Measurements from ENCODE around the gene EVX2. TPM values are rescaled to one million over a fixed set of nuclear protein-coding genes. Genes with fewer than 3 reads are reported as not detected.

The EVX2 gene
- total RNA-seq, 1 donor from 2014 or later: not detected

DNA sequence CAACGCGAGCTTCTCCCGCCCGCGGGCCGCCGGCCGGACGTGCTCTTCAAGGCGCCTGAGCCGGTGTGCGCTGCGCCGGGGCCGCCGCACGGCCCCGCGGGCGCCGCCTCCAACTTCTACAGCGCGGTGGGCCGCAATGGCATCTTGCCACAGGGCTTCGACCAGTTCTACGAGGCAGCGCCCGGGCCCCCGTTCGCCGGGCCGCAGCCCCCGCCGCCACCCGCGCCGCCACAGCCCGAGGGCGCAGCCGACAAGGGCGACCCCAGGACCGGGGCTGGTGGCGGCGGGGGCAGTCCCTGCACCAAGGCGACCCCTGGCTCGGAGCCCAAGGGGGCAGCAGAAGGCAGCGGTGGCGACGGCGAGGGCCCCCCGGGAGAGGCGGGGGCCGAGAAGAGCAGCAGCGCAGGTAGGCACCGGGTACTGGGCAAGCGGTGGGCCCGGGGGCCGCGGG lies 24.0 kb upstream of the EVX2 start:
- H3K36me3 Mint-ChIP-seq: no peaks in the 10 kb centered on the region

DNA sequence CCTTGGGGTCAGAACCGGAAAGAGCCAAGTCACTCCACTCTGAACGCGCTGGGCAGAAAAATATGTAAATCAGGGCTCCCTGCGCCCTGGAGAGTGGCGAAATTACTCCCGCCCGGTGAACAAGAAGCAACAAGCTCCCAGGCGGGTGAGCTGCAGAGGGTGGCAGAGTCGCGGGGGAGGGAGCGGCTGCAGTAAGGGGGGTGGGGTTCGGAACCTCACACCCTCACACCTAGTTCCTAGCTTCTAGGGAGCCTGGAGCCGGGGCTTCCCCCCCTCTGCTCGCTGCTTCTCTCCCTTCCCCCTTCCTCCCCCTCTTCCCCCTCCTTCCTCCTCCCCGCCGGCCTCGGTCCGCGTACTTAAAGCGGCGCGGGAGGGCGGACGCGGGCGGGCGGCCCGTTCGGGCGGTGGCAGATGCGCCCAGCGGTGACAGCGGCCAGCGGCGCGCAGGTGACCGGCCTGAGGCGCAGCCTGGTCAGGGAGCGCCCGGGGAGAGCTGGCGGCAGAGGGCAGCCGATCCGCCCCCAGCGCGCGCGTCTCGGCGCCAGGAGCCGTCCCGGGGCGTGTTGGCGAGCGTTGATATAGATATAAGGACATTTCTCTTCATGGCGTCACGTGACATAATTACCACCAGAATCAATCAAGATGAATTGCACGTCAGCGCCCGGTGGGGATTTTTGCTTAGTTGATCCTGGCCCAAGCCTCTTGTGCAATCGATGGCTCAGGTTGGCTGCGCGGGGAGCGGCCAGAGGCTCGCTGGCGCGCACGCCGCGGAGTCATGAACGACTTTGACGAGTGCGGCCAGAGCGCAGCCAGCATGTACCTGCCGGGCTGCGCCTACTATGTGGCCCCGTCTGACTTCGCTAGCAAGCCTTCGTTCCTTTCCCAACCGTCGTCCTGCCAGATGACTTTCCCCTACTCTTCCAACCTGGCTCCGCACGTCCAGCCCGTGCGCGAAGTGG lies 23.1 kb upstream of the EVX2 start, which contains the start of gene HOXD11:
Gene HOXD11, plus strand, starts transcription at position 700 of the 959 bp plus-strand sequence. Its CDS starts 76 bp downstream, at position 776.
- H3K4me1 ChIP-seq: no peaks in the 10 kb centered on the region
- H3K36me3 ChIP-seq: no peaks in the 10 kb centered on the region
- Mint-ChIP-seq H3K9me3 (peaks cover 13% of the 10 kb centered on the region), H3K4me3 (peak within 1 kb of the TSS; percentile 71), H3K27me3 (ENCODE audit: insufficient read depth, low read depth) (peaks cover 87% of the 10 kb centered on the region), H3K27ac (no peak within 1 kb of the TSS), H3K4me1 (peaks cover 15% of the 10 kb centered on the region), H3K36me3 (no peaks in the 10 kb centered on the region)
- no peak within 1 kb of the TSS for H3K9ac ChIP-seq
- peak within 1 kb of the TSS; percentile 62 for H3K4me2 ChIP-seq
- no peaks in the 10 kb centered on the region for H3K79me2 ChIP-seq (ENCODE audit: low read depth)
- H2AFZ ChIP-seq (replicated peaks): no peak within 1 kb of the TSS
- H3K27ac ChIP-seq: no peak within 1 kb of the TSS
- TF ChIP-seq, protein P1, sequence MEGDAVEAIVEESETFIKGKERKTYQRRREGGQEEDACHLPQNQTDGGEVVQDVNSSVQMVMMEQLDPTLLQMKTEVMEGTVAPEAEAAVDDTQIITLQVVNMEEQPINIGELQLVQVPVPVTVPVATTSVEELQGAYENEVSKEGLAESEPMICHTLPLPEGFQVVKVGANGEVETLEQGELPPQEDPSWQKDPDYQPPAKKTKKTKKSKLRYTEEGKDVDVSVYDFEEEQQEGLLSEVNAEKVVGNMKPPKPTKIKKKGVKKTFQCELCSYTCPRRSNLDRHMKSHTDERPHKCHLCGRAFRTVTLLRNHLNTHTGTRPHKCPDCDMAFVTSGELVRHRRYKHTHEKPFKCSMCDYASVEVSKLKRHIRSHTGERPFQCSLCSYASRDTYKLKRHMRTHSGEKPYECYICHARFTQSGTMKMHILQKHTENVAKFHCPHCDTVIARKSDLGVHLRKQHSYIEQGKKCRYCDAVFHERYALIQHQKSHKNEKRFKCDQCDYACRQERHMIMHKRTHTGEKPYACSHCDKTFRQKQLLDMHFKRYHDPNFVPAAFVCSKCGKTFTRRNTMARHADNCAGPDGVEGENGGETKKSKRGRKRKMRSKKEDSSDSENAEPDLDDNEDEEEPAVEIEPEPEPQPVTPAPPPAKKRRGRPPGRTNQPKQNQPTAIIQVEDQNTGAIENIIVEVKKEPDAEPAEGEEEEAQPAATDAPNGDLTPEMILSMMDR (IDR thresholded peaks at IDR 0.05): no peak
- TF ChIP-seq EZH2 (IDR thresholded peaks at IDR 0.05): peak; percentile 91
- TF ChIP-seq EZH2phosphoT487 (IDR thresholded peaks at IDR 0.05): peak; percentile 84
- peak within 1 kb of the TSS; percentile 14 for H3K4me3 ChIP-seq
- peak; percentile 65 for DNase-seq (ENCODE audit: low spot score)
- peaks cover 100% of the 10 kb centered on the region for H3K27me3 ChIP-seq
- H4K20me1 ChIP-seq (ENCODE audit: low read depth): peaks cover 96% of the 10 kb centered on the region
- no peaks in the 10 kb centered on the region for H3K9me3 ChIP-seq (ENCODE audit: low read depth)
- H3F3A ChIP-seq (ENCODE audit: low read depth): no peaks in the 10 kb centered on the region

More for the DNA sequence above, 24.0 kb upstream of the EVX2 start:
- no peak overlapping the region for H3K27ac Mint-ChIP-seq
- DNase-seq (ENCODE audit: low spot score): peak; percentile 66
- no peaks in the 10 kb centered on the region for H3K9me3 ChIP-seq (ENCODE audit: low read depth)
- H3K9ac ChIP-seq: no peak overlapping the region
- H3F3A ChIP-seq (ENCODE audit: low read depth): no peaks in the 10 kb centered on the region
- H3K4me1 Mint-ChIP-seq: peaks cover 15% of the 10 kb centered on the region
- no peaks in the 10 kb centered on the region for H3K79me2 ChIP-seq (ENCODE audit: low read depth)
- H3K4me3 ChIP-seq: no peak overlapping the region
- peaks cover 96% of the 10 kb centered on the region for H4K20me1 ChIP-seq (ENCODE audit: low read depth)
- H3K4me3 Mint-ChIP-seq: no peak overlapping the region
- H3K36me3 ChIP-seq: no peaks in the 10 kb centered on the region
- TF ChIP-seq EZH2phosphoT487 (IDR thresholded peaks at IDR 0.05): no peak
- TF ChIP-seq, protein P1 (IDR thresholded peaks at IDR 0.05): no peak
- TF ChIP-seq EZH2 (IDR thresholded peaks at IDR 0.05): peak; percentile 74
- peaks cover 85% of the 10 kb centered on the region for H3K27me3 Mint-ChIP-seq (ENCODE audit: insufficient read depth, low read depth)
- peaks cover 8% of the 10 kb centered on the region for H3K9me3 Mint-ChIP-seq
- no peak overlapping the region for H2AFZ ChIP-seq (replicated peaks)
- H3K4me1 ChIP-seq: no peaks in the 10 kb centered on the region
- no peak overlapping the region for H3K27ac ChIP-seq
- peak overlapping the region; percentile 59 for H3K4me2 ChIP-seq
- peaks cover 100% of the 10 kb centered on the region for H3K27me3 ChIP-seq

DNA sequence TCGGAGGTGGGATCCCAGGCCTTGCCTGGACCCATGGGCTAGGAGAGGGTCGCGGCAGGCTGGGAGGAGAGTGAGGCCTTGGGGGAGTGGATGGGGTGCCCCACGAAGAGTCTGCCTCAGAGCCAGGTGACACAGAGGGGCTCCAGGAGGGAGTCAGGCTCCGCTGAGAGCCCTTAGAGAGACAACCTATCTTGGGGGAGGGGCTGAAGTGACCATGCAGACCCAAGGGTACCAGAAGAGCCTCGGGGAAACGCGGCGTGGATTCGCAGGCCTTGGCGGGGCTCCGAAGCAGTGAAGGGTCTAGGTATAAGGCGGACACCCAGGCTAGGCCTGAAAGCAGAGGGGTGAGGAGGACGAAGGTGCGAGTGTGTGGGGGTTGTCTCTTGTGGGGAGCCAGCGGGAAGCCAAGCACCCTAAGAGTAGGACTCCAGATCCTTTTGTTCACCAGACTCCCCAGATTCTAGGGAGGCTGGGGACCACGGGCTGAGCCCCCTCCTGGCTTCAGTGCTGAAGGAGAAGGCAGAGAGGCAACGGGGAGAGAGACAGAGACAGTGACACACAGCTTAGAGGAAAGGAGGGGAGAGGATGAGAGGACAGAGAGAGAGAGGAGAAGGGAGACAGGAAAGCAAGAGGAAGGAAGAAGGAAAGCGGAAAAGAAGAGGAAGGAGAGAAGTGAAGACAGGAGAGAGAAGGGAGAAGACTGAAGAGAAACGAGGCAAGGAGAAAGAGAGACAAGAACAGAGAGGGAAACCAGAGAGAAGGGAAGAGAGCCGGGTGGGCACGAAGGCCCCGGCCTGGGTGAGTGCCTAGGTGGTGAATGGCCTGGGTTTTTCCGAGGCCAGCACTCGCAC lies 22.2 kb upstream of the EVX2 start:
- peak overlapping the region; percentile 62 for H3K4me2 ChIP-seq
- no peak overlapping the region for H3K27ac Mint-ChIP-seq
- H3K36me3 Mint-ChIP-seq: no peaks in the 10 kb centered on the region
- H3K27me3 ChIP-seq: peaks cover 100% of the 10 kb centered on the region
- H4K20me1 ChIP-seq (ENCODE audit: low read depth): peaks cover 96% of the 10 kb centered on the region
- H3K4me1 Mint-ChIP-seq: peaks cover 15% of the 10 kb centered on the region
- H3K4me3 Mint-ChIP-seq: peak overlapping the region; percentile 65
- H3K4me1 ChIP-seq: no peaks in the 10 kb centered on the region
- peaks cover 13% of the 10 kb centered on the region for H3K9me3 Mint-ChIP-seq
- H3F3A ChIP-seq (ENCODE audit: low read depth): no peaks in the 10 kb centered on the region
- H3K36me3 ChIP-seq: no peaks in the 10 kb centered on the region
- H3K27ac ChIP-seq: no peak overlapping the region
- no peaks in the 10 kb centered on the region for H3K9me3 ChIP-seq (ENCODE audit: low read depth)
- H2AFZ ChIP-seq (replicated peaks): no peak overlapping the region
- no peak for DNase-seq (ENCODE audit: low spot score)
- no peak overlapping the region for H3K9ac ChIP-seq
- H3K4me3 ChIP-seq: no peak overlapping the region
- H3K27me3 Mint-ChIP-seq (ENCODE audit: insufficient read depth, low read depth): peaks cover 87% of the 10 kb centered on the region
- H3K79me2 ChIP-seq (ENCODE audit: low read depth): no peaks in the 10 kb centered on the region
- no peak for TF ChIP-seq EZH2 (IDR thresholded peaks at IDR 0.05)
- TF ChIP-seq, protein P1 (IDR thresholded peaks at IDR 0.05): no peak
- no peak for TF ChIP-seq EZH2phosphoT487 (IDR thresholded peaks at IDR 0.05)

All from neural progenitor cell (in vitro differentiated cells).